SU-DHL-6 (cell line): ENCODE data around the gene CPNE1.

Experiments
- H2AFZ ChIP-seq: fragments of 200-600 bp; sonication (generic); 2 replicates; pipeline ENCODE4 v1.6.1; 2014; ENCODE audit warnings: low read depth, mild to moderate bottlenecking, moderate library complexity, mixed read lengths, antibody characterized with exemption, low read length; ENCODE audit not compliant: severe bottlenecking
- H3F3A ChIP-seq: fragments of 200-600 bp; shearing (Covaris generic); 2 replicates; pipeline ENCODE4 v1.6.0; 2016; ENCODE audit warnings: antibody characterized with exemption, mild to moderate bottlenecking; ENCODE audit not compliant: insufficient read depth
- H3K27ac ChIP-seq: fragments of 200-600 bp; sonication (generic); 2 replicates; pipeline ENCODE4 v1.5.1; 2016; ENCODE audit warnings: low read depth, mild to moderate bottlenecking, low read length, moderate library complexity, mixed read lengths
- H3K27me3 ChIP-seq: fragments of 200-600 bp; sonication (generic), shearing (Covaris generic); 2 replicates; pipeline ENCODE4 v1.6.0; 2014; ENCODE audit warnings: mild to moderate bottlenecking, low read length
- H3K36me3 ChIP-seq: fragments of 200-600 bp; sonication (generic); 2 replicates; pipeline ENCODE4 v1.6.1; 2014; ENCODE audit warnings: mild to moderate bottlenecking, low read length, mixed read lengths
- H3K4me2 ChIP-seq: fragments of 300-600, 200-600 bp; shearing (Covaris generic), sonication (generic); 2 replicates; pipeline ENCODE4 v1.6.0; 2014; ENCODE audit warnings: low read length, low read depth, mild to moderate bottlenecking; ENCODE audit not compliant: poor library complexity, severe bottlenecking
- H3K4me3 ChIP-seq: fragments of 200-600 bp; sonication (generic); 2 replicates; pipeline ENCODE4 v1.5.1; 2014; ENCODE audit warnings: antibody characterized with exemption, low read length, mild to moderate bottlenecking, mixed read lengths; ENCODE audit not compliant: insufficient read depth, poor library complexity, severe bottlenecking
- H3K79me2 ChIP-seq: fragments of 200-600 bp; sonication (generic); 2 replicates; pipeline ENCODE4 v1.6.1; 2014; ENCODE audit warnings: mild to moderate bottlenecking, low read length, moderate library complexity; ENCODE audit not compliant: insufficient read depth
- H3K9ac ChIP-seq: fragments of 200-600 bp; sonication (generic); 2 replicates; pipeline ENCODE4 v1.7.0; 2014; ENCODE audit warnings: mild to moderate bottlenecking, low read length
- H3K9me2 ChIP-seq: fragments of 200-600 bp; sonication (generic); replicated peaks from 2 replicates; pipeline ENCODE4 v1.6.1; 2014; ENCODE audit warnings: low read length; ENCODE audit not compliant: insufficient read depth
- H3K9me3 ChIP-seq: fragments of 200-600 bp; sonication (generic); 2 replicates; pipeline ENCODE4 v1.6.1; 2014; ENCODE audit warnings: low read length, mixed read lengths; ENCODE audit not compliant: insufficient read depth
- H4K20me1 ChIP-seq: fragments of 200-600 bp; sonication (generic); 2 replicates; pipeline ENCODE4 v1.6.1; 2014; ENCODE audit warnings: low read depth, mild to moderate bottlenecking, antibody characterized with exemption, low read length, moderate library complexity, mixed read lengths
- CTCF ChIP-seq: fragments of 200-600 bp; sonication (generic); IDR thresholded peaks from one replicate; pipeline ENCODE4 v1.5.1; 2017; ENCODE audit warnings: antibody characterized with exemption, mild to moderate bottlenecking, low read length, moderate library complexity; ENCODE audit not compliant: insufficient read depth, poor library complexity, severe bottlenecking
- EZH2phosphoT487 ChIP-seq: fragments of 200-600 bp; sonication (generic), shearing (Covaris generic); conservative IDR thresholded peaks from 2 replicates; pipeline ENCODE4 v1.6.1; 2018; ENCODE audit warnings: mild to moderate bottlenecking, antibody characterized with exemption, low read length, moderate library complexity, mixed read lengths

Gene CPNE1

DNA sequence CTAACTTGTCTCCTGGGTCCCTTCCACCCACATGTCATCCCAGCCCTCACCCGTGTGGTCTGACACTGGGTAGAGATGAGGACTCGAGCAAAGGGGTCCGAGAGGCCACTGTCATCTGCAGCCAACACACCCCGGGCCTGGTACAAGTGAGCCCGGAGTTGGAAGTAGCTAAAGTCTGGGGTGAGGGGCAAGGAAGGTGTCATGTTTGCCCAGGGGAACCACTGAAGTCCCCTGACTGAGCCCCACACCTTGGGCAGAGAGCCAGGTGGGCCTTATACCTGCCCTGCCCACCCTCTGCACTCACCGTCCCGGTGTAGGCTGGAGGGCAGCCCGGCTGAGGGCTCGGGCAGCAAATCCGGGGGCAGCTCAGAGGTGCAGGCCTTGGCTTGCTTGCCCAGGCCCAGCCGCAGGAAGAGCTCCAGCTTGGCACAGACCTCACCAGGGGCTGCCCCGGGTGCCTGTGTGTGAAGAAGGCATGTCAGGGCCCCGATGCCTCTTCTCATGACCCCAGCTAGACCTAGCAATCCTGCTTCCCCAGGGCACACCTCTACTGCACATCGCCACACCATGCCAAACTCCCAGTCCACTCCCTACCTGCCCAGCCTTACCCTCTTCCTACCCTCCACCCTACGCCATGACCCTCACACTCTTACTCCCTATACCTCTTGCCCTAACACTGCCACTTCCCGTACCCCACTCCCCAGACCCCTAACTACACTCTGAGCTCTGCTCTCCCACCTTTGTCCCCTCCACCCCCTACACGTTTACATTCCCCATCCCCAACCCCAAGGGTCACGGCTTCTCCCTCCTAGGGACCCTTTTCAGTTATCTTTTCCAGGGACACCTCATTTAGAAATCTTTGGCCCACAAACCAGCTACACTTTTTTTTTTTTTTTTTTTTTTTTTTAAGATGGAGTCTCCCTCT lies 80.8 kb downstream of the CPNE1 start:
- no peaks in the 10 kb centered on the region for H4K20me1 ChIP-seq
- no peak overlapping the region for H3K27ac ChIP-seq
- no peaks in the 10 kb centered on the region for H3K79me2 ChIP-seq
- no peak overlapping the region for H3K9ac ChIP-seq
- TF ChIP-seq CTCF: no peak
- no peak for TF ChIP-seq EZH2phosphoT487
- H3K4me3 ChIP-seq: no peak overlapping the region
- no peaks in the 10 kb centered on the region for H3K9me2 ChIP-seq
- H3F3A ChIP-seq: no peaks in the 10 kb centered on the region
- no peaks in the 10 kb centered on the region for H3K27me3 ChIP-seq
- no peak overlapping the region for H3K4me2 ChIP-seq
- H3K36me3 ChIP-seq: no peaks in the 10 kb centered on the region
- H3K9me3 ChIP-seq: no peaks in the 10 kb centered on the region
- H2AFZ ChIP-seq: no peak overlapping the region

GRCh38 chr20:35582741-35583404 lies 81.8 kb downstream of the CPNE1 start:
- Histone ChIP-seq H3K9me3 (no peaks in the 10 kb centered on the region), H3K27ac (no peak overlapping the region), H2AFZ (no peak overlapping the region), H3K4me2 (no peak overlapping the region), H4K20me1 (no peaks in the 10 kb centered on the region), H3K27me3 (no peaks in the 10 kb centered on the region), H3F3A (no peaks in the 10 kb centered on the region), H3K36me3 (no peaks in the 10 kb centered on the region), H3K9me2 (no peaks in the 10 kb centered on the region), H3K9ac (no peak overlapping the region), H3K4me3 (no peak overlapping the region), H3K79me2 (no peaks in the 10 kb centered on the region)
- no peak for TF ChIP-seq CTCF
- TF ChIP-seq EZH2phosphoT487: no peak

DNA sequence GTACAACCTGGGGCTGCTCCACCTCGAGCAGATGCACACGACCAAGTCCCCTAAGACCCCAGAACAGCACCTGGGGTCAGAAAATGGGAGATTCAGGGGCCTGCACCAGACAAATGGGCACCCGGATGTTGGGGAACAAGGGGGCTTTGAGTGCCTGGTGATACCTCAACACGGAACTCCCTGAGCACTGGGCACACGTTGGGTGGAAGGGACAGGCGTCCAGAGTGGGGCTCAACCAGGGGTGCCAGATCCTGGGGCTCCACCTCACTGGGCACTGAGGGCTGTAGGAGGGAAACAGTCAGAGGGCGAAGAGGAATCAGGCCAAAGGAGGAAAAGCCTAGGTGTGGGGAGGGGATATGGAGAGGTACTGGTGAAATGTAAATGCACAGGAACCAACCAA lies 82.6 kb downstream of the CPNE1 start:
- no peak overlapping the region for H3K9ac ChIP-seq
- H2AFZ ChIP-seq: no peak overlapping the region
- H3K27ac ChIP-seq: no peak overlapping the region
- H3K9me3 ChIP-seq: no peaks in the 10 kb centered on the region
- no peaks in the 10 kb centered on the region for H3K79me2 ChIP-seq
- no peaks in the 10 kb centered on the region for H3K27me3 ChIP-seq
- H3K9me2 ChIP-seq: no peaks in the 10 kb centered on the region
- TF ChIP-seq EZH2phosphoT487: no peak
- TF ChIP-seq CTCF: no peak
- no peak overlapping the region for H3K4me2 ChIP-seq
- no peak overlapping the region for H3K4me3 ChIP-seq
- no peaks in the 10 kb centered on the region for H3F3A ChIP-seq
- no peaks in the 10 kb centered on the region for H3K36me3 ChIP-seq
- H4K20me1 ChIP-seq: no peaks in the 10 kb centered on the region
